GM12875 (cell line): ENCODE results near the gene SGMS1.

Source experiments
- H3K4me3 ChIP-seq: one replicate; pipeline ENCODE4 v1.5.1; 2011; ENCODE audit warnings: low read depth, low read length, control low read depth
- TF ChIP-seq, protein P1 (sequence below): IDR thresholded peaks from 2 replicates; pipeline ENCODE4 v1.5.1; 2011; ENCODE audit warnings: low read depth, mild to moderate bottlenecking, control low read depth, inconsistent platforms, low read length, moderate library complexity, borderline replicate concordance; ENCODE audit not compliant: insufficient read depth

Gene SGMS1

GRCh38 chr10:50310560-50311174 lies 313.1 kb downstream of the SGMS1 start:
- H3K4me3 ChIP-seq, result no peak overlapping the region
- TF ChIP-seq, protein P1, sequence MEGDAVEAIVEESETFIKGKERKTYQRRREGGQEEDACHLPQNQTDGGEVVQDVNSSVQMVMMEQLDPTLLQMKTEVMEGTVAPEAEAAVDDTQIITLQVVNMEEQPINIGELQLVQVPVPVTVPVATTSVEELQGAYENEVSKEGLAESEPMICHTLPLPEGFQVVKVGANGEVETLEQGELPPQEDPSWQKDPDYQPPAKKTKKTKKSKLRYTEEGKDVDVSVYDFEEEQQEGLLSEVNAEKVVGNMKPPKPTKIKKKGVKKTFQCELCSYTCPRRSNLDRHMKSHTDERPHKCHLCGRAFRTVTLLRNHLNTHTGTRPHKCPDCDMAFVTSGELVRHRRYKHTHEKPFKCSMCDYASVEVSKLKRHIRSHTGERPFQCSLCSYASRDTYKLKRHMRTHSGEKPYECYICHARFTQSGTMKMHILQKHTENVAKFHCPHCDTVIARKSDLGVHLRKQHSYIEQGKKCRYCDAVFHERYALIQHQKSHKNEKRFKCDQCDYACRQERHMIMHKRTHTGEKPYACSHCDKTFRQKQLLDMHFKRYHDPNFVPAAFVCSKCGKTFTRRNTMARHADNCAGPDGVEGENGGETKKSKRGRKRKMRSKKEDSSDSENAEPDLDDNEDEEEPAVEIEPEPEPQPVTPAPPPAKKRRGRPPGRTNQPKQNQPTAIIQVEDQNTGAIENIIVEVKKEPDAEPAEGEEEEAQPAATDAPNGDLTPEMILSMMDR, result peak; percentile 76

- H3K4me3 ChIP-seq, result no peak overlapping the region
- TF ChIP-seq, protein P1, result no peak
Observed at GRCh38 chr10:50309342-50309741, 314.4 kb downstream of the SGMS1 start.

DNA sequence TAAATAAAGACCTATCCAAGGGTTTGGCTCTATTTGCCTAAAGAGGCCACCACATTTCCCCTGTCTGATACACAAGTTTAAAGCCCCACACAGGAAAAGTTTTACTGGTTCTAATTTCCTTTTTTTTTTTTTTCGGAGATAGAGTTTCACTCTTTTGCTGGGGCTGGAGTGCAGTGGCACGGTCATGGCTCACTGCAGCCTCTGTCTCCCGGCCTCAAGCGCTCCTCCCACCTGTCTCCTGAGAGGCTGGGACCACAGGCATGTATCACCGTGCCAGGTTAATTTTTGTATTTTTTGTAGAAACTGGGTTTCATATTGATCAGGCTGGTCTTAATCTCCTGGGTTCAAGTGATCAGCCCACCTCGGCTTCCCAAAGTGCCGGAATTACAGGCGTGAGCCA lies 319.1 kb downstream of the SGMS1 start:
- H3K4me3 ChIP-seq, result no peak overlapping the region
- TF ChIP-seq, protein P1, result no peak

GRCh38 chr10:50299948-50300669 lies 323.6 kb downstream of the SGMS1 start:
- H3K4me3 ChIP-seq, result no peak overlapping the region
- TF ChIP-seq, protein P1, result no peak

DNA sequence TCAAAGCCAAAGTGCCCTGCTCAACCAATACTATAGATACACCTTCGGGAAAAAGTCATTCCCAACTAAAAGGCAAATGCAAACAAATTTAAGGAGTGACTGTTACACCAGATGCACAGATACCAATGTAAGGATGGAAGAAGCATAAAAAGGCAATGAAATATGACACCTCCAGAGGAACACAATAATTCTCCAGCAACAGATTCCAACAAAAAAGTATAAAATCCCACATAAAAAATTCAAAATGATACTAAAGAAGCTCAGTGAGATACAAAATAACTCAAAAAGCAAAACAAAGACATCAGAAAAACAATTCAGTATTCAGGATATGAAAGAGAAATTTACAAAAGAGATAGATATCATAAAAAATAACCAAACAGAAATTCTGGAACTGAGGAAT lies 328.4 kb downstream of the SGMS1 start:
- TF ChIP-seq, protein P1, result no peak
- H3K4me3 ChIP-seq, result no peak overlapping the region

GRCh38 chr10:50294582-50294981 lies 329.2 kb downstream of the SGMS1 start:
- TF ChIP-seq, protein P1, result no peak
- H3K4me3 ChIP-seq, result no peak overlapping the region
